GM21737 (cell line): Measurements from ENCODE around the gene USP32.
"Not testable (repeated sequence)": the region's sequence is repeated elsewhere in the genome, so short reads cannot be mapped to it uniquely, and the experiment has no call there.

ENCODE experiments used
- ATAC-seq: cut with Tn5 transposase; IDR thresholded peaks from one replicate; pipeline ENCODE4 v1.9.1; 2021; ENCODE audit warnings: mild to moderate bottlenecking, moderate library complexity; ENCODE audit not compliant: unreplicated experiment

The USP32 gene

DNA sequence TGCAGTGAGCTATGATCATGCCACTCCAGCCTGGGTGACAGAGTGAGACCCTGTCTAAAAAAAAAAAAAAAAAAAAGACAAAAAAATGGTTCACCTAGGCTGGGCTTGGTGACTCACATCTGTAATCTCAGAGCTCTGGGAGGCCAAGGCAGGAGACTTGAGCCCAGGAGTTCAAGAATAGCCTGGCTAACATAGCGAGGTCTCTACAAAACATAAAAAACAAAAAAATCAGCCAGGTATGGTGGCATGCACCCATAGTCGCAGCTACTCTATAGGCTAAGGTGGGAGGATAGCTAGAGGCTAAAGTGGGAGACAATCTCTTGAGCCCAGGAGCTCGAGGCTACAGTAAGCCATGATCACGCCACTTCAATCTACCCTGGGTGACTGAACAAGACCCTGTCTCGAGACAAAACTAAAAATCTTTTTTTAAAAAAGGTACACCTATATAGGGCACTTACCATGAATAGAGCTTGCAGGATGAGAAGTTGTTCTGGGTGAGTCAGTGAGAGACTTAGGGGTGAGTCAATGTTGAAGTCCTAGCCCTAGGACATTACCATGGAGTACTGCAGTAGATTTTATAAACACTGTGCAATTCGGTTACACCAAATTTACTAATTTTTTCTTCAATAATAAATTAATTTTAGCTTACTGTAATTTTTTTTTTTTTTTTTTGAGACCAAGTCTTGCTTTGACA lies 19.0 kb downstream of the USP32 start:
- ATAC-seq, result no peak

DNA sequence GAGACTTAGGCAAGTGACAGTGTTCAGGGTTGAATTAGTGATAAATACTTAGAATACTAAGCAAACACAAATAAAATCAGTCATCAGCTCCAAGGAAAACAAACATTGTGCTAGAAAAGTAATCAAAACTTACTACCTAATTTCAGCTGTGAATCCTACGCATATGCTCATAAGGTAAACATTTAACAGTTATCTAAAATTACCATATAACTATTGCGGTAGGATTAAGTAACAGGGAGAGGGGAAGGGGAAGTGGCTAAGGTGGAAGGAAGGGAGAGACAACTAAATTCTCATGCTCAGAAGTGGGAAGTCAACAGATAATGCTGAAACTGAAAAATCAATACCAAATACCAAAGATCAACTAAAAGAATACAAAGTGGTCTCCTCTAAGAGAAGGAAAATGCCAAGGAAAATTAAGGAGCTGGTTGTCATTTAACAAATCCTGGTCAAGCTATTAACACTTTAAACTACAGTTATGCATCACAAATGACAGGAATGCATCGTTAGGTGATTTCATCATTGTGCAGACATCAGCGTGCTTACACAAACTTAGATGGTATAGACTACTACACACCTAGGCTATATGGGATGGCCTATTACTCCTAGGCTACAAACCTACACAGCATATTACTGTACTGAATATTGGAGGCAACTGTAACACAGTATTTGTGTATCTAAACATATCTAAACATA lies 20.0 kb downstream of the USP32 start:
- no peak for ATAC-seq

DNA sequence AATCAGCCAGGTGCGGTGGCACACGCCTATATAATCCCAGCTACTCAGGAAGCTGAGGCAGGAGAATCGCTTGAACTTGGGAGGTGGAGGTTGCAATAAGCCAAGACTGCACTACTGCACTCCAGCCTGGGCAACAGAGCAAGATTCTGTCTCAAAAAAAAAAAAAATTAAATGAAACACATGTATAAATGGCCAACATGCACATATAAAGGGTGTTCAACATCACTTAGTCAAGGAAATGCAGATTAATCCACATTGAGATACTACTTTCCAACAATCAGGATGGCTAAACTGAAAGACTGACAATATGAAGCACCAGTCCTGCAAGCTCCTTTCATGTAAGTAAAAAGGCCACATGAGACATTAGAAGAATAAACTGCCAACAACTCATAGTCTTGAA lies 20.5 kb downstream of the USP32 start:
- ATAC-seq, result no peak

DNA sequence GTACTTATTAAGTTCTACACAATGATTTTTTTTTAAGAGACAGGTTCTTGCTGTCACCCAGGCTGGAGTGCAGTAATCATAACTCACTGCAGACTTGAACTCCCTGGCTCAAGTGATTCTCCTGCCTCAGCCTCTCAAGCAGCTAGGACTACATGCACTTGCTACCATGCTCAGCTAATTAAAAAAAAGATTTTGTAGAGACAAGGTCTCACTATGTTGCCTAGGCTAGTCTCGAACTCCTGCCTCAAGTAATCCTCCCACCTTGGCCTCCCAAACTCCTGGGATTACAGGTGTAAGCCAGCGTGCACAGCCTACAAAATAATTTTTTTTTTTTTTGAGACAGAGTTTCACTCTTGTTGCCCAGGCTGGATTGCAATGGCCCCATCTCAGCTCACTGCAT lies 22.2 kb downstream of the USP32 start:
- ATAC-seq, result no peak

- no peak for ATAC-seq
Observed at GRCh38 chr17:60363700-60364405, 28.1 kb downstream of the USP32 start.

DNA sequence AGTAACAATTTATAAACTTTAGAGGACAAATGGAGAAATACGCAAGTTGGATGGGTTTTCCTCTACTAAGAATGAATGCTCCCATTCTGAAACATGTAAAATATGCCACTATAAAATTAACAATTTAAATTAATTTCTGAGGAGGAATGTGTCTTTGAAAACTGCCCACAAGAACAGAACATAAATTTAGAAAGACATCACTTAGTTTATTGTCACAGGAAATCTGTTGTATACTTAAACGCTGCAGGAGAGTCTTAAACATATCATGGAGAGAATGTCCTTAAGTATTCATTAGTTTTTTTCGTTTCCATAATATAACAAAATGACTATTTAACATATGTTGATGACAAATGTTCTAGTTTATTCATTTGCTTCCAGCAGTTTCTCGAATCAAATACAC lies 29.6 kb downstream of the USP32 start:
- ATAC-seq, result no peak

DNA sequence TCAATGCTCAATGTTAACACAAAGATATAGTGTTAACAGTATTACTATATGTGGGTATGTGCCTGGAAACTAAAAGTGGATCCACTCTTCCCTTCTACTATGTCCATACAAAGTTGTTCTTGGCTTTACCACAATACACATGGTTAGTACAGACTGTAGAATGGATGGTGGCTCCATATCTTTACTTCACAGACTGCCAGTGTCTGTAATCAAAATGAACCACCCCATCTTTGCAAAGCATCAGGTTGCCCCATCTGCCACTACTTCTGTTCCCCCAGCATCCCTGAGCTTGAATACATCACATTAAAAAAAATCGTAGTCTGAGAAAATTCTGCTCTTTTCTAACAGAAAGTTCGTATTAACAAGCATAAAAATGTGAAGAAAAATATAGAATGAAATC lies 30.0 kb downstream of the USP32 start:
- ATAC-seq, result no peak

DNA sequence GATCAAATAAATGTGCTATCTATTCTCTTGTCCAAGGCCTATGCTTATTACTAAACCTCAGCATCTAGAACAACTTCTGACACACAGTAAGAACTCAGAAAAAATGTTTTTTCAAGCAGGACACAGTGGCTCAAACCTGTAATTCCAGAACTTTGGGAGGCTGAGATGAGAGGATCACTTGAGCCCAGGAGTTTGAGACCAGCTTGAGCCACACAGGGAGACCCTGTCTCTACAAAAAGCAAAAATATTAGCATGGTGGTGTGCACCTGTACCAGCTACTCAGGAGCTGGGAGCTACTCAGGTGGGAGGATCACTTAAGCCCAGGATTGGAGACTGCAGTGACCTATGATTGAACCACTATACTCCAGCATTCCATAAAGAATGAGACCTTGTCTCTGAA lies 32.5 kb downstream of the USP32 start:
- no peak for ATAC-seq

- ATAC-seq, result no peak
Observed at GRCh38 chr17:60358606-60359225, 33.2 kb downstream of the USP32 start.

- ATAC-seq, result no peak
Observed at GRCh38 chr17:60356940-60357339, 35.0 kb downstream of the USP32 start.

DNA sequence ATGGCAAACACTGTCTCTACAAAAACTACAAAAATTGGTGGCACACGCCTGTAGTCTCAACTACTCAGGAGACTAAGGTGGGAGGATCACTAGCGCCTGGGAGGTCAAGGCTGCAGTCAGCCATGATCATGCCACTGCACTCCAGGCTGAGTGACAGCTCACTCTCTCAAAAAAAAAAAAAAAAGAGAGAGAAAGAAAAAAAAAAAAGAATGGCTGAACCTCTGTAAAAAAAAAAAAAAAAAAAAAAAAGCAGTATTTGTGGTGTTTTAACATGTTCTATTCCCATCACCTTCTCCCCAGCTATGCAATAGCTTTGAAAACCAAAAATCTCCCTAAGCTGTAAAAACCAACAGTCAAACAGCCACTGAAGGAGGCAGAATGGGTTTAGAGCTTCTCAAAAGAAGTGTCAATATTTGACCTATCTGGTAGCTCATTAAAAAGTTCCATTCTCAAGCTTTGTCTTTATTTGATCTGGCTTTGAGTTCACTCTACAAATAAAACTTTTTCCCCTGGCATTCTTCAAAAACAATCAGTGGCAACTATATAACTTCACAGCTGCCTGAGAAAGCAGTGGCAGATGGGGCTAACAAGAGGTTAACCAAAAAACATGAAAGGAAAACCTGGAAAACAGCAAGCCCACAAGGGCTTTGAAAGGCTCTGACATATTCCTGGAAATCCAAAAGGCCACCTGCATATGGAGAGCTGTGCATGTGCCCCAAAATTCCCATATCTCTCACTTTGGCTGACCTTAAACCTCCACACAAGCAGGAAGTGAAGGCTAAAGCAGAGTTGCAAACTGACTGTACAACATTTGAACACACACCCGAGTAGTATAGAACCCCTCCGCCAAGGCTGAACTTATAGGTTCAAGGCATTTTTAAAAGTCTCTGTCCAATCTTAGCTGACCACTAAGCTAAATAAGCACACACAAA lies 36.0 kb downstream of the USP32 start:
- no peak for ATAC-seq

GRCh38 chr17:60354223-60354622 lies 37.7 kb downstream of the USP32 start:
- ATAC-seq, result no peak

DNA sequence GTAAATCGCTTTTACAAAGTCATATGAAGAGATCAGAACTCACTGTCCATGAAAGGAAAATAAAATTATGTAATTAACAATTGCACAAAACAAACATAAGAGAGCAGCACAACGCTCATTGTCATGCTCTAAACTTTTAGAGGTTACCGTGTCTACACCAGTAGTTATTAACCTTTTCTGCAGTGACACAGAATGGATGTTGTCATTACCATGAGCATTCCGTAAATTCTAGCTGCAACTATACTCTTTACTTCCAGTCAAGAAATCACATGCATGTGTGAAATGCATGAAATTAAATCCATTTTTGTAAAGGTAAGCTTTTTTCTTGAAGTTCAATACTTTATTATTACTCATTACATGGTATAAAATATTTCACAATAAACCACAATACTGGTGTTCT lies 38.2 kb downstream of the USP32 start:
- no peak for ATAC-seq

- ATAC-seq, result no peak
Observed at GRCh38 chr17:60352569-60352968, 39.4 kb downstream of the USP32 start.

DNA sequence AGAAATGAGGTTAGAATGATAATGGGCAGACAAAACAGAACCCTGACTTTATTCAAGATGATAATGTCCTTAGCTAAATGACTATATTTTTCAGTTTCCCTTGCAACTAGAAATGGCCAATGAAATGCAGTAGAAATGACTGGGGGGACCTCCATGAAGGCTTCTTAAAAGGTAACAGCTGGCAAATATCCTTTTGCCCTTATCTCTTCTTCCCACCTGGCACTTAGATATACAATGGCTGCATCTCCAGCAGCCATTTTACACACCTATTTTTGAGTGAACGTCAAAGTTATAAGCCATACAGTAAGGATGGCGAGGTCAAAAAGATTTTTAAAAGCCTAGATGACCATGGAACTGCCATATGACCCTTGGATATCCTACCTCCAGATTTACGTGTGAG lies 39.9 kb downstream of the USP32 start:
- no peak for ATAC-seq

GRCh38 chr17:60351012-60351695 lies 40.8 kb downstream of the USP32 start:
- ATAC-seq, result no peak

GRCh38 chr17:60348616-60349015 lies 43.3 kb downstream of the USP32 start:
- ATAC-seq, result no peak

- no peak for ATAC-seq
Observed at GRCh38 chr17:60345233-60345632, 46.7 kb downstream of the USP32 start.

DNA sequence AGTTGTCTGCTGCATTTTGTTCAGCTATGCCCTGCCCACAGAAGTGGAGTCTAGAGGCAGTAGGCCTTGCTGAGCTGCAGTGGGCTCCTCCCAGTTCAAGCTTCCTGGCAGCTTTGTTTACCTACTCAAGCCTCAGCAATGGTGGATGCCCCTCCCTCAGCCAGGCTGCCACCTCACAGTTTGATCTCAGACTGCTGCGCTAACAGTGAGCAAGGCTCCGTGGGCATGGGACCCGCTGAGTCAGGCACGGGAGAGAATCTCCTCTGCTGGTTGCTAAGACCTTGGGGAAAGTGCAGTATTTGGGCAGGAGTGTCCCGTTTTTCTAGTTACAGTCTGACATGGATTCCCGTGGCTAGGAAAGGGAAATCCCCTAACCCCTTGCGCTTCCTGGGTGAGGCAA lies 49.4 kb downstream of the USP32 start:
- ATAC-seq, result not testable (repeated sequence)

- no peak for ATAC-seq
Observed at GRCh38 chr17:60335289-60335688, 56.6 kb downstream of the USP32 start.
